ENCODE measurements around the gene KRTAP1-1. TPM values are rescaled to one million over a fixed set of nuclear protein-coding genes. Genes with fewer than 3 reads are reported as not detected.

Gene KRTAP1-1
- total and polyA plus RNA-seq, 7 donors: not detected

DNA sequence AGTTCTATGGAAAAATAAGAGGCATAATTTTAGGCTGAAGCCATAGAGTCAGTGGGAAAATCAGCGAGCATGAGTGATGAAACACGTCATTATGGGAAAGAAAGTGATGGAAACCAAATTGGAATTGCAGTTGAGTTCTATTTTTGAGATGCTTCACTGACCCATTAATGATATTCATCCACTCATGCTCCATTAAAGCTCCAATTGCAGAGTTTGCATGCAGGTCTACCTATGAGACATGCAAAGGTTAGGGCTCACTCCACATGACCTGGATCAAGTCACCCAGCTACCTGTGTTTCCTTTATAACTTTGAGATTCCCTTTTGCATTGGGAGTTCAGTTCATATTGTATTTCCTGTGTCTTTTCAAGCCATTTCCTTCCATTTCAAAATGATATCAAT is 32.4 kb upstream of the KRTAP1-1 start:
- DNase-seq: no peak
- ATAC-seq: no peak
- Histone ChIP-seq H3K4me1 (no peaks in the 10 kb centered on the region), H3K27me3 (ENCODE audit: insufficient read depth in 3 of 3, low read length in 2 of 3) (peaks cover 0 to 7% (median 0%) of the 10 kb centered on the region in 3 donors), H3K27ac (no peak overlapping the region), H3K4me3 (no peak overlapping the region), H3K9me3 (no peaks in the 10 kb centered on the region), H3K36me3 (ENCODE audit: insufficient read depth in 1 of 2, low read depth in 1 of 2) (no peaks in the 10 kb centered on the region)
- intact Hi-C loops (cut with DNase I): no loop called here
- 87 to 95% (median 89%) methylated on average over 2 of the region's 2 CpGs for WGBS, 3 donors
- no peak for TF ChIP-seq CTCF (IDR thresholded peaks at IDR 0.05)

DNA sequence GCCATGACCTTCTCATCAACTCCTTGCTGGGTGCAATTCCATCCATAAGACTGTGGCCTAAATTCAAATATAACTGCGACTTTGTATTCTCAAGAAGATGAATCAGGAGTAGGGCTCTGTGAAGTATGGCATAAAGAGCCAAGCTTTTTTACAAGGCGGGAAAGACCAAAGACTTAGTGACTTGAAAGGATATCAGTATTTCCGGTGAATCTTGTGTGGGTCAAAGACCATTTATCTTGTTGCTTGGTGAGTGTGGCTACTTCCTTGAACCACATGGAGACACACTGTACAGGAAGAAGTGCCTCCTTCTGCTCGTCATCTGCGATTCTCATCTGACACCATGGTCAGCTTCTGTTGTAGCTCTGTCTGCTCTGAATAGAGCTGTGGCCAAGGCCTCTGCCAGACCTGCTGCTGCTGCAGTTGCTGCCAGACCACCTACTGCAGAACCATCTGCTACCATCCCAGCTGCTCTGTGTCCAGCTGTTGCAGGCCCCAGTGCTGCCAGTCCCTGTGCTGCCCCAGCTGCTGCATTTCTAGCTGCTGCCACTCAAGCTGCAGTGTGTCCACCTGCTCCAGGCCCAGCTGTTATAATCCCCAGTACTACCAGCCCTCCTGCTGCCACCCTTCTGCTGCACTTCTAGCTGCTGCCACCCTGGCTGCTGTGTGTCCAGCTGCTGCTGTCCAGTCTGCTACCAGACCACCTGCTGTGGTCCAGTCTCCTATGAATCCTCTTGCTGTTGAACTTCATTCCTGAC is 30.5 kb upstream of the KRTAP1-1 start:
- 64 to 77% (median 71%) methylated on average over 5 of the region's 5 CpGs for whole genome bisulfite sequencing, 3 donors
- Histone ChIP-seq H3K36me3 (ENCODE audit: insufficient read depth in 1 of 2, low read depth in 1 of 2) (no peaks in the 10 kb centered on the region), H3K9me3 (no peaks in the 10 kb centered on the region), H3K27ac (no peak overlapping the region), H3K4me1 (no peaks in the 10 kb centered on the region), H3K4me3 (no peak overlapping the region), H3K27me3 (ENCODE audit: insufficient read depth in 3 of 3, low read length in 2 of 3) (peaks cover 0 to 4% (median 0%) of the 10 kb centered on the region in 3 donors)
- TF ChIP-seq CTCF (IDR thresholded peaks at IDR 0.05): no peak
- no peak for ATAC-seq
- no peak for DNase-seq
- intact Hi-C loops (cut with DNase I): no loop called here

GRCh38 chr17:41069031-41069430 is 27.8 kb upstream of the KRTAP1-1 start:
- H3K27ac ChIP-seq: no peak overlapping the region
- H3K9me3 ChIP-seq: no peaks in the 10 kb centered on the region
- no peaks in the 10 kb centered on the region for H3K36me3 ChIP-seq (ENCODE audit: insufficient read depth in 1 of 2, low read depth in 1 of 2)
- DNase-seq: no peak
- TF ChIP-seq CTCF (IDR thresholded peaks at IDR 0.05): no peak
- WGBS, 3 donors: 73 to 75% (median 75%) methylated on average over 3 of the region's 3 CpGs
- peaks cover 0 to 1% (median 0%) of the 10 kb centered on the region in 3 donors for H3K27me3 ChIP-seq (ENCODE audit: insufficient read depth in 3 of 3, low read length in 2 of 3)
- ATAC-seq: no peak
- no peak overlapping the region for H3K4me3 ChIP-seq
- intact Hi-C loops (cut with DNase I): no loop called here
- H3K4me1 ChIP-seq: no peaks in the 10 kb centered on the region

DNA sequence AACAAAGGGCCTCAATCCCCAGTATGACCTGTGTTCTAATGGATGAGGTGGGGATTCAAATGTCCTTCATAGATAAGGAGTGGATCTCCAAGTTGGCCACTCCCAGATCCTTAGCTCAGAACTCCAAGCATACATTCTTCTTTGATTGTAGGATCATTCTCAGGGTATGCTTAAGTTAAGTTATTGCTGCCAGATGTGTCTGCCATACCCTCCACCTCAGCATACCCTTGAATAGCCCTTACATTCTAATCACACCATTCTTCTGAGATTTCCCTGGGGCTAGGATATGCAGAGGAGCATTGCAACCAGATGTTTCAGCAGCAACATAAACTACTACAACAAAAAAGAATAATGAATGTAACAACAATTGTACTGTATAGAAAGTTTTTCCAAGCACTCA is 26.0 kb upstream of the KRTAP1-1 start:
- Histone ChIP-seq H3K27ac (no peak overlapping the region), H3K9me3 (no peaks in the 10 kb centered on the region), H3K4me1 (no peaks in the 10 kb centered on the region), H3K36me3 (ENCODE audit: insufficient read depth in 1 of 2, low read depth in 1 of 2) (no peaks in the 10 kb centered on the region), H3K27me3 (ENCODE audit: insufficient read depth in 3 of 3, low read length in 2 of 3) (peaks cover 0 to 1% (median 0%) of the 10 kb centered on the region in 3 donors), H3K4me3 (no peak overlapping the region)
- DNase-seq (no peak), ATAC-seq (no peak)
- TF ChIP-seq CTCF (IDR thresholded peaks at IDR 0.05): no peak
- intact Hi-C loops (cut with DNase I): no loop called here
